Right ventricle myocardium superior (tissue), 1 donor: ENCODE results near the gene SLC39A12. TPM values are rescaled to one million over a fixed set of nuclear protein-coding genes. Genes with fewer than 3 reads are reported as not detected.

ENCODE experiments used
- total RNA-seq: library from RNA; stranded (reverse); fragmentation: NEBNext Ultra II Directional; extraction: Animal tissue kit (Norgen Biotek cat#: 25700); gene quantifications from one replicate; pipeline ENCODE4 v1.2.1, GENCODE V29; 2021
- donor health status: DM: no; HTN: yes; CAD: no; lungs with severe emphysema.

The SLC39A12 gene
- total RNA-seq, 1 donor from 2014 or later, result not detected

Other genes with a start within 250 kb of the SLC39A12 start
- 0.43 TPM for gene TMEM236, start 199.7 kb upstream of the SLC39A12 start, total RNA-seq
- 27.0 TPM for gene MRC1, start 142.6 kb upstream of the SLC39A12 start, total RNA-seq
- gene CACNB2, start 188.5 kb downstream of the SLC39A12 start, total RNA-seq, result 45.7 TPM